Measurements from ENCODE around the gene CHRNA9.

CHRNA9 gene

GRCh38 chr4:40348000-40348399 is 12.9 kb downstream of the CHRNA9 start:
- Histone ChIP-seq H3K14ac (ENCODE audit: low read length) (no peak overlapping the region), H3K27ac (replicated peaks; ENCODE audit: low read length) (no peak overlapping the region), H2BK120ac (ENCODE audit: low read depth, low read length) (no peak overlapping the region), H3K4ac (ENCODE audit: low read length) (no peak overlapping the region), H3K79me1 (ENCODE audit: low read depth, low read length) (no peaks in the 10 kb centered on the region), H2AFZ (ENCODE audit: low read length) (no peak overlapping the region), H3K9ac (ENCODE audit: low read depth, low read length, poor library complexity) (no peak overlapping the region), H3K9me3 (replicated peaks in 1 of 2; ENCODE audit: control insufficient read depth in 2 of 2, insufficient read depth in 1 of 2, low read depth in 1 of 2, low read length in 2 of 2) (no peaks in the 10 kb centered on the region), H3K4me2 (ENCODE audit: insufficient read depth, low read length, poor library complexity, severe bottlenecking) (no peak overlapping the region), H3K27me3 (ENCODE audit: control insufficient read depth in 3 of 3, insufficient read depth in 3 of 3, low read depth in 1 of 3, low read length in 3 of 3) (no peaks in the 10 kb centered on the region), H3K4me3 (ENCODE audit: low read length in 2 of 2) (no peak overlapping the region), H2BK12ac (ENCODE audit: low read length) (no peak overlapping the region), H3K36me3 (replicated peaks in 1 of 2; ENCODE audit: control insufficient read depth in 2 of 2, insufficient read depth in 2 of 2, low read length in 2 of 2) (no peaks in the 10 kb centered on the region), H3K4me1 (ENCODE audit: control insufficient read depth in 2 of 2, insufficient read depth in 1 of 2, low read depth in 1 of 2, low read length in 2 of 2) (no peaks in the 10 kb centered on the region), H2BK15ac (ENCODE audit: low read length) (no peak overlapping the region), H2AK5ac (ENCODE audit: low read depth, low read length) (no peak overlapping the region), H4K91ac (ENCODE audit: low read depth, low read length, poor library complexity) (no peak overlapping the region), H2BK5ac (ENCODE audit: low read length) (no peak overlapping the region), H3K18ac (ENCODE audit: low read length) (no peak overlapping the region), H3K23ac (ENCODE audit: low read depth, low read length, poor library complexity) (no peak overlapping the region), H4K8ac (ENCODE audit: low read depth, low read length) (no peak overlapping the region)
- no CpG with 5 or more reads among the region's 2 CpGs for WGBS, 2 donors (ENCODE audit: extremely low coverage in 2 of 2, insufficient read length in 2 of 2, insufficient replicate concordance in 1 of 2)
- no peak for DNase-seq (ENCODE audit: low spot score)

GRCh38 chr4:40349561-40350198 is 14.5 kb downstream of the CHRNA9 start:
- no peak overlapping the region for H2BK12ac ChIP-seq (ENCODE audit: low read length)
- no peak overlapping the region for H3K14ac ChIP-seq (ENCODE audit: low read length)
- no peak for DNase-seq (ENCODE audit: low spot score)
- H2BK120ac ChIP-seq (ENCODE audit: low read depth, low read length) = no peak overlapping the region
- H3K9ac ChIP-seq (ENCODE audit: low read depth, low read length, poor library complexity) = no peak overlapping the region
- H3K4me2 ChIP-seq (ENCODE audit: insufficient read depth, low read length, poor library complexity, severe bottlenecking) = no peak overlapping the region
- H3K4ac ChIP-seq (ENCODE audit: low read length) = no peak overlapping the region
- no peak overlapping the region for H2AK5ac ChIP-seq (ENCODE audit: low read depth, low read length)
- WGBS, 2 donors (ENCODE audit: extremely low coverage in 2 of 2, insufficient read length in 2 of 2, insufficient replicate concordance in 1 of 2) = no CpG with 5 or more reads among the region's 5 CpGs
- H3K27me3 ChIP-seq (ENCODE audit: control insufficient read depth in 3 of 3, insufficient read depth in 3 of 3, low read depth in 1 of 3, low read length in 3 of 3) = no peaks in the 10 kb centered on the region
- H3K23ac ChIP-seq (ENCODE audit: low read depth, low read length, poor library complexity) = no peak overlapping the region
- H4K8ac ChIP-seq (ENCODE audit: low read depth, low read length) = no peak overlapping the region
- no peak overlapping the region for H4K91ac ChIP-seq (ENCODE audit: low read depth, low read length, poor library complexity)
- no peak overlapping the region for H2BK15ac ChIP-seq (ENCODE audit: low read length)
- no peaks in the 10 kb centered on the region for H3K9me3 ChIP-seq (replicated peaks in 1 of 2; ENCODE audit: control insufficient read depth in 2 of 2, insufficient read depth in 1 of 2, low read depth in 1 of 2, low read length in 2 of 2)
- no peaks in the 10 kb centered on the region for H3K79me1 ChIP-seq (ENCODE audit: low read depth, low read length)
- H2AFZ ChIP-seq (ENCODE audit: low read length) = no peak overlapping the region
- H3K18ac ChIP-seq (ENCODE audit: low read length) = no peak overlapping the region
- H3K27ac ChIP-seq (replicated peaks; ENCODE audit: low read length) = no peak overlapping the region
- no peak overlapping the region for H3K4me3 ChIP-seq (ENCODE audit: low read length in 2 of 2)
- no peaks in the 10 kb centered on the region for H3K36me3 ChIP-seq (replicated peaks in 1 of 2; ENCODE audit: control insufficient read depth in 2 of 2, insufficient read depth in 2 of 2, low read length in 2 of 2)
- no peak overlapping the region for H2BK5ac ChIP-seq (ENCODE audit: low read length)
- H3K4me1 ChIP-seq (ENCODE audit: control insufficient read depth in 2 of 2, insufficient read depth in 1 of 2, low read depth in 1 of 2, low read length in 2 of 2) = no peaks in the 10 kb centered on the region

- Histone ChIP-seq H4K8ac (ENCODE audit: low read depth, low read length) (no peak overlapping the region), H3K4ac (ENCODE audit: low read length) (no peak overlapping the region), H2AFZ (ENCODE audit: low read length) (no peak overlapping the region), H3K9me3 (replicated peaks in 1 of 2; ENCODE audit: control insufficient read depth in 2 of 2, insufficient read depth in 1 of 2, low read depth in 1 of 2, low read length in 2 of 2) (no peaks in the 10 kb centered on the region), H3K18ac (ENCODE audit: low read length) (no peak overlapping the region), H3K4me1 (ENCODE audit: control insufficient read depth in 2 of 2, insufficient read depth in 1 of 2, low read depth in 1 of 2, low read length in 2 of 2) (no peaks in the 10 kb centered on the region), H2BK12ac (ENCODE audit: low read length) (no peak overlapping the region), H3K4me2 (ENCODE audit: insufficient read depth, low read length, poor library complexity, severe bottlenecking) (no peak overlapping the region), H4K91ac (ENCODE audit: low read depth, low read length, poor library complexity) (no peak overlapping the region), H3K14ac (ENCODE audit: low read length) (no peak overlapping the region), H3K23ac (ENCODE audit: low read depth, low read length, poor library complexity) (no peak overlapping the region), H3K4me3 (ENCODE audit: low read length in 2 of 2) (no peak overlapping the region), H3K36me3 (replicated peaks in 1 of 2; ENCODE audit: control insufficient read depth in 2 of 2, insufficient read depth in 2 of 2, low read length in 2 of 2) (no peaks in the 10 kb centered on the region), H3K79me1 (ENCODE audit: low read depth, low read length) (no peaks in the 10 kb centered on the region), H2BK15ac (ENCODE audit: low read length) (no peak overlapping the region), H3K9ac (ENCODE audit: low read depth, low read length, poor library complexity) (no peak overlapping the region), H2BK5ac (ENCODE audit: low read length) (no peak overlapping the region), H2AK5ac (ENCODE audit: low read depth, low read length) (no peak overlapping the region), H3K27me3 (ENCODE audit: control insufficient read depth in 3 of 3, insufficient read depth in 3 of 3, low read depth in 1 of 3, low read length in 3 of 3) (no peaks in the 10 kb centered on the region), H2BK120ac (ENCODE audit: low read depth, low read length) (no peak overlapping the region), H3K27ac (replicated peaks; ENCODE audit: low read length) (no peak overlapping the region)
- no peak for DNase-seq (ENCODE audit: low spot score)
- no CpG with 5 or more reads among the region's 4 CpGs for WGBS, 2 donors (ENCODE audit: extremely low coverage in 2 of 2, insufficient read length in 2 of 2, insufficient replicate concordance in 1 of 2)
Observed at GRCh38 chr4:40350627-40351227, 15.6 kb downstream of the CHRNA9 start.

- H2BK5ac ChIP-seq (ENCODE audit: low read length) = no peak overlapping the region
- no peak overlapping the region for H3K4me2 ChIP-seq (ENCODE audit: insufficient read depth, low read length, poor library complexity, severe bottlenecking)
- H2AFZ ChIP-seq (ENCODE audit: low read length) = no peak overlapping the region
- no peak overlapping the region for H2BK12ac ChIP-seq (ENCODE audit: low read length)
- no peak overlapping the region for H3K23ac ChIP-seq (ENCODE audit: low read depth, low read length, poor library complexity)
- no peaks in the 10 kb centered on the region for H3K36me3 ChIP-seq (replicated peaks in 1 of 2; ENCODE audit: control insufficient read depth in 2 of 2, insufficient read depth in 2 of 2, low read length in 2 of 2)
- no peak overlapping the region for H3K27ac ChIP-seq (replicated peaks; ENCODE audit: low read length)
- no peaks in the 10 kb centered on the region for H3K79me1 ChIP-seq (ENCODE audit: low read depth, low read length)
- no peak overlapping the region for H4K8ac ChIP-seq (ENCODE audit: low read depth, low read length)
- H2BK120ac ChIP-seq (ENCODE audit: low read depth, low read length) = no peak overlapping the region
- H2AK5ac ChIP-seq (ENCODE audit: low read depth, low read length) = no peak overlapping the region
- H3K18ac ChIP-seq (ENCODE audit: low read length) = peak overlapping the region; percentile 9
- no peak for DNase-seq (ENCODE audit: low spot score)
- no CpG with 5 or more reads among the region's 11 CpGs for WGBS, 2 donors (ENCODE audit: extremely low coverage in 2 of 2, insufficient read length in 2 of 2, insufficient replicate concordance in 1 of 2)
- H3K4me3 ChIP-seq (ENCODE audit: low read length in 2 of 2) = no peak overlapping the region
- no peak overlapping the region for H3K9ac ChIP-seq (ENCODE audit: low read depth, low read length, poor library complexity)
- H3K27me3 ChIP-seq (ENCODE audit: control insufficient read depth in 3 of 3, insufficient read depth in 3 of 3, low read depth in 1 of 3, low read length in 3 of 3) = no peaks in the 10 kb centered on the region
- no peak overlapping the region for H2BK15ac ChIP-seq (ENCODE audit: low read length)
- H3K14ac ChIP-seq (ENCODE audit: low read length) = no peak overlapping the region
- H4K91ac ChIP-seq (ENCODE audit: low read depth, low read length, poor library complexity) = no peak overlapping the region
- H3K4me1 ChIP-seq (ENCODE audit: control insufficient read depth in 2 of 2, insufficient read depth in 1 of 2, low read depth in 1 of 2, low read length in 2 of 2) = no peaks in the 10 kb centered on the region
- no peaks in the 10 kb centered on the region for H3K9me3 ChIP-seq (replicated peaks in 1 of 2; ENCODE audit: control insufficient read depth in 2 of 2, insufficient read depth in 1 of 2, low read depth in 1 of 2, low read length in 2 of 2)
- H3K4ac ChIP-seq (ENCODE audit: low read length) = no peak overlapping the region
Observed at GRCh38 chr4:40354158-40354557, 19.0 kb downstream of the CHRNA9 start.
